ENCODE measurements around the gene NLRP3. TPM values are rescaled to one million over a fixed set of nuclear protein-coding genes. Genes with fewer than 3 reads are reported as not detected.

NLRP3 gene
- total RNA-seq, 1 experiment from 2014 or later = 0.33 TPM

DNA sequence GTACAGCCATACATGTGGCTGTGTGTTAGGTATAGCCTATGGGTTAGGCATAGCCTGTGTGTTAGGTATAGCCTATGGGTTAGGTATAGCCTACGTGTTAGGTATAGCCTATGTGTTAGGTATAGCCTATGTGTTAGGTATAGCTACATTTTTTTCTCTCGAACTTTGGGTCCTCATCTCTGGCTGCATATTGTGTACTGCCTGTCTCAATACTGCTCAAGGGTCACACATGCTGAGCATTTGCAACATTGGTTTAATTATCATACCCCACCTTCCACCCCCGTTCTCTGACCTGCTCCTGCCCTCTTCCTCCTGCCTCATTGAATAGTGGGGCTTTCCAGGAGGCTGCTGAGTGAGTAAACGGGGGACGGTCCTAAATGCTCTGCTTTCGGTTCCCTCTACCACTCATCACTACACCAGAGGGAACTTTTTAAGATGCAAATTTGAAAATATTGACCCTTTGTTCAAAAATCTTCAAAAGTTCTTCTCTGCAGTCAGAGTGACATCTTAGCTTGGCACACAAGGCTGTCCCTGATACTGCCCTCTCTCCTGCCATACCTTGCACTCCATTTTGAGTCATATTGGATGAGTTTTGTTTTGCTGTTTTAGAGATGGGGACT, 24.1 kb downstream of the NLRP3 start:
- intact Hi-C loops (cut with micrococcal nuclease; ENCODE audit: unreplicated experiment) = no loop called here
- Histone ChIP-seq H3K36me3 (ENCODE audit: control insufficient read depth, insufficient read depth, low read length) (no peaks in the 10 kb centered on the region), H3K27me3 (ENCODE audit: control insufficient read depth, insufficient read depth, low read length) (peaks cover 4% of the 10 kb centered on the region; the same call in 1 of the 2 replicates), H3K27ac (ENCODE audit: low read length) (no peak overlapping the region), H3K4me1 (ENCODE audit: control insufficient read depth, insufficient read depth, low read length) (no peaks in the 10 kb centered on the region), H3K4me3 (ENCODE audit: low read depth in 2 of 2, low read length in 2 of 2) (no peak overlapping the region), H3K9me3 (ENCODE audit: control insufficient read depth, insufficient read depth, low read depth, low read length) (no peaks in the 10 kb centered on the region)
- CTCF ChIA-PET = no interaction called here
- in situ Hi-C loops (cut with HindIII; ENCODE audit: low pct_unique_long_range_greater_than_20kb, low sequenced_read_pairs) = no loop called here
- POLR2A ChIA-PET = no interaction called here
- ATAC-seq (no peak), DNase-seq (ENCODE audit: low read depth, low spot score) (no peak)
- no TSS peak for BruUV-seq (replicated peaks)
- TF ChIP-seq, protein P1, sequence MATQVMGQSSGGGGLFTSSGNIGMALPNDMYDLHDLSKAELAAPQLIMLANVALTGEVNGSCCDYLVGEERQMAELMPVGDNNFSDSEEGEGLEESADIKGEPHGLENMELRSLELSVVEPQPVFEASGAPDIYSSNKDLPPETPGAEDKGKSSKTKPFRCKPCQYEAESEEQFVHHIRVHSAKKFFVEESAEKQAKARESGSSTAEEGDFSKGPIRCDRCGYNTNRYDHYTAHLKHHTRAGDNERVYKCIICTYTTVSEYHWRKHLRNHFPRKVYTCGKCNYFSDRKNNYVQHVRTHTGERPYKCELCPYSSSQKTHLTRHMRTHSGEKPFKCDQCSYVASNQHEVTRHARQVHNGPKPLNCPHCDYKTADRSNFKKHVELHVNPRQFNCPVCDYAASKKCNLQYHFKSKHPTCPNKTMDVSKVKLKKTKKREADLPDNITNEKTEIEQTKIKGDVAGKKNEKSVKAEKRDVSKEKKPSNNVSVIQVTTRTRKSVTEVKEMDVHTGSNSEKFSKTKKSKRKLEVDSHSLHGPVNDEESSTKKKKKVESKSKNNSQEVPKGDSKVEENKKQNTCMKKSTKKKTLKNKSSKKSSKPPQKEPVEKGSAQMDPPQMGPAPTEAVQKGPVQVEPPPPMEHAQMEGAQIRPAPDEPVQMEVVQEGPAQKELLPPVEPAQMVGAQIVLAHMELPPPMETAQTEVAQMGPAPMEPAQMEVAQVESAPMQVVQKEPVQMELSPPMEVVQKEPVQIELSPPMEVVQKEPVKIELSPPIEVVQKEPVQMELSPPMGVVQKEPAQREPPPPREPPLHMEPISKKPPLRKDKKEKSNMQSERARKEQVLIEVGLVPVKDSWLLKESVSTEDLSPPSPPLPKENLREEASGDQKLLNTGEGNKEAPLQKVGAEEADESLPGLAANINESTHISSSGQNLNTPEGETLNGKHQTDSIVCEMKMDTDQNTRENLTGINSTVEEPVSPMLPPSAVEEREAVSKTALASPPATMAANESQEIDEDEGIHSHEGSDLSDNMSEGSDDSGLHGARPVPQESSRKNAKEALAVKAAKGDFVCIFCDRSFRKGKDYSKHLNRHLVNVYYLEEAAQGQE (IDR thresholded peaks at IDR 0.05; ENCODE audit: insufficient read depth in 1 of 2, low read depth in 2 of 2, low read length in 1 of 2) = no peak
- no peak for TF ChIP-seq POLR2AphosphoS5 (IDR thresholded peaks at IDR 0.05; ENCODE audit: low read depth, low read length)
- no peak for TF ChIP-seq TCF7L2 (IDR thresholded peaks at IDR 0.05; ENCODE audit: low read depth, low read length)
- TF ChIP-seq, protein P2, sequence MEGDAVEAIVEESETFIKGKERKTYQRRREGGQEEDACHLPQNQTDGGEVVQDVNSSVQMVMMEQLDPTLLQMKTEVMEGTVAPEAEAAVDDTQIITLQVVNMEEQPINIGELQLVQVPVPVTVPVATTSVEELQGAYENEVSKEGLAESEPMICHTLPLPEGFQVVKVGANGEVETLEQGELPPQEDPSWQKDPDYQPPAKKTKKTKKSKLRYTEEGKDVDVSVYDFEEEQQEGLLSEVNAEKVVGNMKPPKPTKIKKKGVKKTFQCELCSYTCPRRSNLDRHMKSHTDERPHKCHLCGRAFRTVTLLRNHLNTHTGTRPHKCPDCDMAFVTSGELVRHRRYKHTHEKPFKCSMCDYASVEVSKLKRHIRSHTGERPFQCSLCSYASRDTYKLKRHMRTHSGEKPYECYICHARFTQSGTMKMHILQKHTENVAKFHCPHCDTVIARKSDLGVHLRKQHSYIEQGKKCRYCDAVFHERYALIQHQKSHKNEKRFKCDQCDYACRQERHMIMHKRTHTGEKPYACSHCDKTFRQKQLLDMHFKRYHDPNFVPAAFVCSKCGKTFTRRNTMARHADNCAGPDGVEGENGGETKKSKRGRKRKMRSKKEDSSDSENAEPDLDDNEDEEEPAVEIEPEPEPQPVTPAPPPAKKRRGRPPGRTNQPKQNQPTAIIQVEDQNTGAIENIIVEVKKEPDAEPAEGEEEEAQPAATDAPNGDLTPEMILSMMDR (IDR thresholded peaks at IDR 0.05) = no peak

DNA sequence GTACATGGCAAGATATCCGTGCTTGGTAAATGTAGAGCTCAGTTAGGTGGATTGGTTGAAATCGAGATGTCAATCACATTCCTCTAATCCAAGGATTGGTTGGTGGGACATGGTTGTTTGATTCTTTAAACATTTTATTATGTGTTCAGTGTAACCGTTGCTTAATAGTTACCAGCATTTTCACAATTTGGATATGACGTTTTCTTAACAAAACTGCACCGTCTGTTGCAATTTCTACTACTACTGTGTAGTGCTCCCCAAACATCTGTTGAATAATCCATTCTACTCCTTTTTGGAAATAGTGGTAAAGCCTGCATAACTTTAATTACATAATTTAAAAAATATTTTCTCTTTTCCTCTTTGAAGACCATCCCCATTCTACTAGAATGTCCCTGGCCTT, 25.6 kb downstream of the NLRP3 start:
- no peak for ATAC-seq
- TF ChIP-seq TCF7L2 (IDR thresholded peaks at IDR 0.05; ENCODE audit: low read depth, low read length) (no peak), SIN3A (IDR thresholded peaks at IDR 0.05; ENCODE audit: borderline replicate concordance, insufficient read depth, low read depth, low read length) (no peak), POLR2AphosphoS5 (IDR thresholded peaks at IDR 0.05; ENCODE audit: low read depth, low read length) (no peak)
- TF ChIP-seq, protein P1 (IDR thresholded peaks at IDR 0.05; ENCODE audit: insufficient read depth in 1 of 2, low read depth in 2 of 2, low read length in 1 of 2) = no peak
- TF ChIP-seq, protein P2 (IDR thresholded peaks at IDR 0.05) = no peak
- ChIA-PET CTCF (no interaction called here), POLR2A (no interaction called here)
- no TSS peak for BruUV-seq (replicated peaks)
- Histone ChIP-seq H3K27ac (ENCODE audit: low read length) (no peak overlapping the region), H3K4me1 (ENCODE audit: control insufficient read depth, insufficient read depth, low read length) (no peaks in the 10 kb centered on the region), H3K4me3 (ENCODE audit: low read depth in 2 of 2, low read length in 2 of 2) (no peak overlapping the region), H3K27me3 (ENCODE audit: control insufficient read depth, insufficient read depth, low read length) (no peaks in the 10 kb centered on the region), H3K9me3 (ENCODE audit: control insufficient read depth, insufficient read depth, low read depth, low read length) (no peaks in the 10 kb centered on the region), H3K36me3 (ENCODE audit: control insufficient read depth, insufficient read depth, low read length) (no peaks in the 10 kb centered on the region)
- in situ Hi-C loops (cut with HindIII; ENCODE audit: low pct_unique_long_range_greater_than_20kb, low sequenced_read_pairs) = no loop called here
- intact Hi-C loops (cut with micrococcal nuclease; ENCODE audit: unreplicated experiment) = no loop called here
- no peak for DNase-seq (ENCODE audit: low read depth, low spot score)
